ENCODE data around the gene PLAU.

PLAU gene

GRCh38 chr10:73944356-73945100 is 33.6 kb downstream of the PLAU start:
- H3K27me3 ChIP-seq, result no peaks in the 10 kb centered on the region
- H4K20me1 ChIP-seq, result no peaks in the 10 kb centered on the region
- peaks cover 12% of the 10 kb centered on the region for H3K4me1 ChIP-seq
- peaks cover 16% of the 10 kb centered on the region for H3K9me3 ChIP-seq
- no peak overlapping the region for H3K27ac ChIP-seq
- no peak overlapping the region for H3K4me2 ChIP-seq
- no peak for TF ChIP-seq Cebpa-rat (IDR thresholded peaks at IDR 0.05)
- H3K9ac ChIP-seq, result no peak overlapping the region
- peaks cover 3% of the 10 kb centered on the region; the same call in 1 of the 2 replicates for H3K36me3 ChIP-seq
- H3K4me3 ChIP-seq, result no peak overlapping the region

- no peak for TF ChIP-seq Cebpa-rat (IDR thresholded peaks at IDR 0.05)
Measured at GRCh38 chr10:73946253-73947145, 35.6 kb downstream of the PLAU start.

GRCh38 chr10:73948947-73949633 is 38.2 kb downstream of the PLAU start:
- H3K27ac ChIP-seq, result no peak overlapping the region
- peaks cover 29% of the 10 kb centered on the region for H3K4me1 ChIP-seq
- TF ChIP-seq Cebpa-rat (IDR thresholded peaks at IDR 0.05), result no peak
- H3K27me3 ChIP-seq, result no peaks in the 10 kb centered on the region
- H3K4me3 ChIP-seq, result no peak overlapping the region
- H3K4me2 ChIP-seq, result no peak overlapping the region
- H3K9ac ChIP-seq, result no peak overlapping the region
- peaks cover 16% of the 10 kb centered on the region for H3K9me3 ChIP-seq
- H4K20me1 ChIP-seq, result no peaks in the 10 kb centered on the region
- H3K36me3 ChIP-seq, result peaks cover 3% of the 10 kb centered on the region; the same call in 1 of the 2 replicates

More at GRCh38 chr10:73946253-73947145, 35.6 kb downstream of the PLAU start:
- H3K4me2 ChIP-seq, result no peak overlapping the region
- no peaks in the 10 kb centered on the region for H3K27me3 ChIP-seq
- H3K27ac ChIP-seq, result no peak overlapping the region
- H3K9ac ChIP-seq, result no peak overlapping the region
- H3K4me1 ChIP-seq, result peaks cover 18% of the 10 kb centered on the region
- H3K36me3 ChIP-seq, result peaks cover 3% of the 10 kb centered on the region; the same call in 1 of the 2 replicates
- peaks cover 16% of the 10 kb centered on the region for H3K9me3 ChIP-seq
- H3K4me3 ChIP-seq, result no peak overlapping the region
- H4K20me1 ChIP-seq, result no peaks in the 10 kb centered on the region

DNA sequence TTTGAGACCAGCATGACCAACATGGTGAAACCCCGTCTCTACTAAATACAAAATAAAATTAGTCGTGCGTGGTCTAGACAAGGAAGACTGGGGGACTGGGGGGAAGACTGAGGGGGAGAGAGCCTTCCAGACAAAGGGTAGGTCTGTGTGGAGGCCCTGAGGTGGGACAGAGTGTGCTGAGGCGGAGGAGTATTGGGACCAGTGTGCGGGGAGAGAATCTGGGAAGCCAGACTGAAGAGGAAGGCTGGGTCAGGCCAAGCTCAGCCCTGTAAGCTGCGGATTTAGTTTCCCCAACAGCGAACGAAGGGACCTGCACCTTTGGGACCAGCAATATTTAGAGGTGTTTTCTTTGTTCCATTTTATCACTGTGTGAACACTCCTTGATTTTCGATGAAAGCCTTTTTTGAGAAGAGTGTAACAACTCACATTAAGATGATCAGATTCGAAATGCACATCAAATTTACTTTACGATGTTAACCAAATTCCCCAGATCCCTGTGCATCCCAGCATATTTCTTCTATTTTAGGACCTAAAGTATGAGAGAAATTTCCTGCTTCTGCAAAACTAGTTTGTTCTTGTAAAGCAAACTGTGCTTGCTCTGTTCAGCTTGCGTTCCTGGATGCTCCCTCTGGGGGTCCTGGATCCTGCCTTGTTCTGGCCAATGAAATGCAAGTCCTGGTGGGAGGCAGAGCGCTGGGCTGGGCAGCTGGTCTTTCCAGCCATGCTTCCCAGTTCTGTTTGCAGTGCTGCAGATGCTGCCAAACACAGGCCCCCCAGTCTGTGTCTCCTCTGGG is 39.4 kb downstream of the PLAU start:
- H3K36me3 ChIP-seq, result no peaks in the 10 kb centered on the region
- H3K4me3 ChIP-seq, result no peak overlapping the region
- H3K27me3 ChIP-seq, result no peaks in the 10 kb centered on the region
- peaks cover 42% of the 10 kb centered on the region for H3K4me1 ChIP-seq
- no peak for TF ChIP-seq Cebpa-rat (IDR thresholded peaks at IDR 0.05)
- H3K9ac ChIP-seq, result no peak overlapping the region
- peaks cover 5% of the 10 kb centered on the region for H3K9me3 ChIP-seq
- H3K4me2 ChIP-seq, result no peak overlapping the region
- H4K20me1 ChIP-seq, result no peaks in the 10 kb centered on the region
- H3K27ac ChIP-seq, result no peak overlapping the region

DNA sequence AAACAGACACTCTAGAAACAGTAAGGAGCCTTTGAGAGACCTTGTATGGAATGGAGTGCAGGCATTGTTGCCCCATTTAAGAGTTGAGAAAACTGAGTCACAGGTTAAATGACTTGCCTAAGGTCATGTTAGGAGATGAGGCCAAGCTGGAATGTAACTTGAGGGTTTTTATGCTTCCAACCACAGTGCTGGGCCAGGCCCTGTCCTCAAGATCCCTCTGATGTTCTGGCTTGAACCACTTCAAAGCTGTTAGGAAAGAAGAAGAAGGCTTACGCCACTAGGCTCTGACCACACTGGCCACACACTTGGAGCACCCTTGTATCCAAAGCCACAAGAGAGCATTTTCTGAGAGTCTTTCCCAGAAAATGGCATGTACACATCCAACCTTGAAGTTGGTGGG is 42.7 kb downstream of the PLAU start:
- Histone ChIP-seq H3K4me2 (peak overlapping the region; percentile 95), H3K4me1 (peaks cover 70% of the 10 kb centered on the region), H3K27ac (peak overlapping the region; percentile 92), H3K27me3 (no peaks in the 10 kb centered on the region), H4K20me1 (no peaks in the 10 kb centered on the region), H3K36me3 (no peaks in the 10 kb centered on the region), H3K9me3 (no peaks in the 10 kb centered on the region), H3K4me3 (no peak overlapping the region), H3K9ac (no peak overlapping the region)
- no peak for TF ChIP-seq Cebpa-rat (IDR thresholded peaks at IDR 0.05)

DNA sequence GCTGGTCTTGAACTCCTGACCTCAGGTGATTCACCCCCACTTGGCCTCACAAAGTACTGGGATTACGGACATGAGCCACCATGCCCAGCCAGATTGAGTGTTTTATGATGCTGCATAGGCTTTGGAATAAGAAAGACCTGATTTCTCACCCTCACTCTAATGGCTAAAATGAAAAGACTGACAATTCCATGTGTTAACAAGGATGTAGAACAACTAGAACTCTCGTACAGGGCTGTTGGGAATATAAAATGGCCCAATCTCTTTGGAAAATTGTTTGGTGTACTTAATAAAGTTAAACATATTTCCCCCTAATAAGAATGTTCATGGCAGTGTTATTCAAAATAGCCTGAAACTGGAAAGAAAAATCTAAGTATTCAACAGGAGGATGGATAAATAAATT is 43.8 kb downstream of the PLAU start:
- Histone ChIP-seq H4K20me1 (no peaks in the 10 kb centered on the region), H3K27ac (peak overlapping the region; percentile 92), H3K4me2 (peak overlapping the region; percentile 95), H3K9ac (no peak overlapping the region), H3K27me3 (no peaks in the 10 kb centered on the region), H3K4me1 (peaks cover 81% of the 10 kb centered on the region), H3K4me3 (no peak overlapping the region), H3K36me3 (no peaks in the 10 kb centered on the region), H3K9me3 (no peaks in the 10 kb centered on the region)
- no peak for TF ChIP-seq Cebpa-rat (IDR thresholded peaks at IDR 0.05)

DNA sequence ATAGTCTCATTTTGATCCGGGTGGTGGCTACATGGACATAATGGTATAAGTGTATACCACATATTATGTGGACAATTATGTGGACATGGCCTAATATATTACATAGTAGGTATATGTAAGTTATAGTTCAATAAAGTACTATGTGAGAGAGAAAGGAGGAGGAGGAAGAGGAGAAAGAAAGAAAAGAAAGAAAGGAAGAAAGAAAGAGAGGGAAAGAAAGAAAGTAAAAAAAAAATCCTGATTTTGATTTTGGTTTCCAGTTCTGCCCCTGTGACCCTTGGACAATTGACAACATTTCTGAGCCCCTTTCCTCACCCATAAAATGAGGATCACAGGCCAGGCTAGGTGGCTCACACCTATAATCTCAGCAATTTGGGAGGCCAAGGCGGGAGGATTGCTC is 44.8 kb downstream of the PLAU start:
- Histone ChIP-seq H4K20me1 (no peaks in the 10 kb centered on the region), H3K9ac (peak overlapping the region; percentile 83), H3K4me1 (peaks cover 83% of the 10 kb centered on the region), H3K27ac (peak overlapping the region; percentile 92), H3K36me3 (no peaks in the 10 kb centered on the region), H3K27me3 (no peaks in the 10 kb centered on the region), H3K4me2 (peak overlapping the region; percentile 95), H3K9me3 (no peaks in the 10 kb centered on the region), H3K4me3 (peak overlapping the region; percentile 58)
- no peak for TF ChIP-seq Cebpa-rat (IDR thresholded peaks at IDR 0.05)

DNA sequence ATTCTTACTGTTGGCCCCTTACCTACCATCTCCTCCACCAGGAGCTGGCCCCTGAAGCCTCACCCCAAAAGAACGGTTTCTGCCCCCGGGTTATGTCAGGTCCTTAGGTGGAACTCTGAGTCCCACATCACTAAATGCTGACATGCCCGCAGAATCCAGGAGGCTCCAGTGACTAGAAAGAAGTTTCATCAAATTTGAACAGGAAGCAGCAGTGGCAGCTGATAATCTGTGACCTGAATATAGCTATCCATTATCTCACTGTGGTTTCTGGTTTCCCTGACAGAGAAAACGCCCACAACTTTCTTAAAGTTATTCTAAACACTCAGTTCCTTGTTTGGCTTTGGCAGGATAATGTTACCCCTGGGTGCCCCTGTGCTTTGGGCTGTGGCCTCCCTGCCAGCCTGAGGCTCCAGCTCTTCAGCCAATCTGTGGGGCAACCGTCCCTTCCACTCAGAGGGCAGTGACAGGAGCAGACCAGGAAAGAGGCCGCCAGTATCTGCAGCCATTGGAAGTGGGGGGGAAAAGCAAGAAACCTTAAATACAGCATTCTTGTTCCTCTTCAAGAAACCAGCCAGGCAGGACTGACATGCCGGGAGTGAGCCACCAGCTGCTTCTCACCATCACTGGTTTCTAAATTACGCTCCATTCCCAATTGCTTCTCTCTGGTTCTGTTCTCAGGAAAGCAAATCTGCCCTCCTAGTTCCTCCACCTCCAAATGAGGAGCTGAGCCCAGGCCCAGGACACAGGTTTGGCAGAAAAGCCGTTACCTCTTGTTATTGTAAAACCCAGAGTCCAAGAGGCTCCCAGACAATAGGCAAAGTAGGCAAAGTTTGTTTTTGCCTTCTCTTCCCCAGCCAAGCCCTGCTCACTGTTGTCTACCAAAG is 45.8 kb downstream of the PLAU start:
- Histone ChIP-seq H3K9ac (peak overlapping the region; percentile 83), H3K4me3 (peak overlapping the region; percentile 58)

More for the DNA sequence above, 45.8 kb downstream of the PLAU start:
- Histone ChIP-seq H3K4me2 (peak overlapping the region; percentile 95), H3K36me3 (no peaks in the 10 kb centered on the region), H4K20me1 (no peaks in the 10 kb centered on the region), H3K4me1 (peaks cover 79% of the 10 kb centered on the region), H3K27me3 (no peaks in the 10 kb centered on the region), H3K27ac (peak overlapping the region; percentile 92), H3K9me3 (no peaks in the 10 kb centered on the region)
- TF ChIP-seq Cebpa-rat (IDR thresholded peaks at IDR 0.05), result no peak
